HG03342 (cell line): Measurements from ENCODE around the gene CFAP299.
"Not testable (repeated sequence)": the region's sequence is repeated elsewhere in the genome, so short reads cannot be mapped to it uniquely, and the experiment has no call there.

Experiments
- ATAC-seq: cut with Tn5 transposase; IDR thresholded peaks from one replicate; pipeline ENCODE4 v1.9.1; 2021; ENCODE audit warnings: mild to moderate bottlenecking, moderate library complexity; ENCODE audit not compliant: unreplicated experiment

The CFAP299 gene

GRCh38 chr4:80586716-80587115 is 251.2 kb downstream of the CFAP299 start:
- no peak for ATAC-seq

DNA sequence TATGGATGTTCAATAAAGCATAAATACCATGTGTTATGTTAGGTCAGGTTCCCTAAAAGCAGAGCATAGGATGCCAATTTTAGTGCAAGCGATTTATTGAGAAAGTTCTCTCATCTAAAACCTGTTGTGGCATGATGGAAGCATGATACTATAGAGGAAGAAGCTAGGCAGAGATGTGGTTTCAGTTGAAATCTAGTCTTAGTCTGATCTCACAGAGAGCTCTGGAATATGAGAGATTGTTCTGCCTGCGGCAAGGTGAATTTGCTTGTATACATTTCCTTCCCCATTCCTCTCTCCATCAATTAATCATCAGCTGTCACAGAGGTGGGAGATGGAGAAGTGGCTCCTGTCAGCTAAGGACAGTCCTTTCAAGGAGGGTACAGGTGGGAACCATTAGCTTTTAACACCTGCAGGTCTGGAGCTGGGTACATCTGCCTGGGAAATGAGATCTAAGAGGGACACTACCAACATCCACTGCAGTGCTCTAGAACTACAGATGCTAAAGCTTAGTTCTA is 252.4 kb downstream of the CFAP299 start:
- ATAC-seq: no peak

- ATAC-seq: peak; percentile 88
Observed at GRCh38 chr4:80592950-80593349, 257.4 kb downstream of the CFAP299 start.

DNA sequence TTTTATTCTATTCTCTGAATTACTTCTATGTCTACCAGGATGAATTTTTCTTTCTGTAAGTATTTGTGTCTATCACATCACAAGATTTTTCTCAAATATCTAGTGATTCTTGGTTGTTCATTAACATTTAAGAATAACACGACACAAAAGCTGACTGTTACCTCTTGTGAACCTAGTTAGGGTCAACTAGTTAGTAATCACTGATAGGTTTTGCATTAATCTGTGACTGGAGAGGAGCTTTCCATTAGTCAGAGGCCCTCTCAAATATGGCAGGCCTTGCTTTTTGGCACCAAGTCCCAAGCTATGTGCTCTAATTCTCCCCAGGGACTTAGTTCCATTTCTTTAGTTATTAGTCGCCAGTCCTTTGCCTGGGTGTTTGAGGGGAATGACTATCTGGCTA is 259.2 kb downstream of the CFAP299 start:
- ATAC-seq: no peak

- no peak for ATAC-seq
Observed at GRCh38 chr4:80608281-80608980, 272.9 kb downstream of the CFAP299 start.

GRCh38 chr4:80610199-80610598 is 274.7 kb downstream of the CFAP299 start:
- no peak for ATAC-seq

DNA sequence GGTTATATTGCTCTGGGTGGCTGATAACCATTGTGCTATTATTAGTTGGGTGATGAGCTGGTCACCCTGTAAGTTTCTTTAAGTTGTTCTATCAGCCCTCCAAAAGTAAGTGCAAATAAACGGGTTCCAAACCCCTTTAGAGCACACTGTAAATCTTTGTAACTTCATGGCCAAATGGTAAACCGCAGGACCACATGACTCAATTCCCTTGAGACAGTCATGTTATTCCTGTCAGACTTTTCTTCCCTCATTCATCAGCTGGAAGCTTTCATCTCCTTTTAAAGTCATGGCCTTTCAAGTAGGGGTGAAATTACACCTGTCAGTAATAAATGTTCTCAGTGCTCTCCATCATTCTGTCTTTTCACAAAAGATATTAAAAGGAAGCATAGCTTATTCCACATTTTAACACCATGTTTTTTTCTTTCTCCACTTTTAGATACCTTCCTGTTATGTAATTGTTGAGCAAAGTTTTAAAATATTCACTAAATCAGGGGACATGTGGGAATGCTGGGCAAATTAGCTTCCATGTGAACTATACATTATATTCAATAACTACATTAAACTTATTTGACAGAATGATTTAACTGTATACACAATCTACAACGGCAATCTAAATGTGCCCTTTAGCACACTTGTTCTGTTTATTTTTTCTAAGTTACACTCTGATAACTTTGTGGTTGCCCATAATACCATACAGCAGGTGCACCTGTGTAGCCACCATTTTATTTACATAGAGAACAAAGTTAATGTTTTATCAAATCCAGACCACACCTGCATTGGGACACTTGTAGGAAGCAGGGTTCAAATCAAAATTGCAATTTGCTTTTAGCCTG is 275.5 kb downstream of the CFAP299 start:
- ATAC-seq: peak; percentile 85

DNA sequence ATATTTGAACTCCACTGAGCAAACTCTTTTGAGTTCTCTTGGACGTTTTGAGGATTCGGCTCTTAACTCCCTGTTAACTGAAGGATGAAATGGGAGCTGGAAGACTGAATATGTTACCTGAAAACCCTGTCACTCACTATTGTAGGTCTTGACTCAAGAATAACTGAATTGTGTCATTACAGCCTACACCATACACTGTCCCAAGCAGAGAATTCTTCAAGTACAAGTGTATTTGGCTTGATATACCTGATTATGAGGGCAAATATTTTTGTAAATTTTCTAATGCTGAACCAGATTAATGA is 276.1 kb downstream of the CFAP299 start:
- peak; percentile 13 for ATAC-seq

DNA sequence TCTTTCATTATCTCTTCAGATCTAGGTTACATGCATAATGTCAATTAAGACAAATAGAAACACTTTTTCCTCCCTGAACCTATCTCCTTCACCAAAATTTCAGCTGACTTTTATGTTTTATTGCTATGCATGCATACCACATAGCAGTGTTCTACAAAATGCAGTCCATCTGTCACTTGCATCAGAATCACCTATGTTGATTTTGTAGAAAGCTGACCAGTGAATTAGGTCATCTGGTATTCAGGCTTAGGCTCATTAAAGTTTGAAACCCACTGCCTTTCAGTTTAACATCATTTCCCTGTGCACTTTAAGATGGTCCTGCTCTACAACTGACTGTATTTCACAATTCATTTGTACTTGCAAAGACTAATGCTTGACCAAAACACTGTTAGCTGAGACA is 277.9 kb downstream of the CFAP299 start:
- ATAC-seq: no peak

GRCh38 chr4:80614319-80614718 is 278.8 kb downstream of the CFAP299 start:
- ATAC-seq: no peak

GRCh38 chr4:80615099-80615498 is 279.6 kb downstream of the CFAP299 start:
- no peak for ATAC-seq

DNA sequence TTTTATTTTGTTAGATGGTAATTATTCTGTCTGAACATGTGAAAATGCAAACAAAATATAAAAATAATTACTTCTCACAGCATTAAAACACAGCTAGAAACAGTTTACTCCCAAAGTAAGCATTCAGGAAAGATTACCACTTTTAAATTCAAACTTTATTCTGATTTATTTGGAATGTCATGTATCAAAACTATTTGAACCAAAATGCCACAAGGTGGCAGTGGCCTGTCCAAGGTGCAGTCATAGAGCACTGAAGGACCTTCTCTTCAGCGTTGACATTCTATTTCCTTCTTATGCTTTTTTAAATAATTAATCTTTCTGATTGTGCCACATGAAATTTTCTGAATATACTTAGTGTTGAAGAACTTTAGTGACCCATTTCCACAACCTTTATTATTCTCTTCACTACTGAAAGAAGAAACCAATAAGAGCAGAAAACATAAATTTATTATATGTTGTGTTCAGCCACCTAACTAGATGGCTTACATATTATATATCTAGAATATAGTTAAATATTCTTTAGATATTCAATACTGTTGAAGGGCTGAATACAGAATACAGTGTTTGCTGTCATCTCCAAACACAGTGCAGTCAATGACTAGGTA is 283.6 kb downstream of the CFAP299 start:
- ATAC-seq: no peak

DNA sequence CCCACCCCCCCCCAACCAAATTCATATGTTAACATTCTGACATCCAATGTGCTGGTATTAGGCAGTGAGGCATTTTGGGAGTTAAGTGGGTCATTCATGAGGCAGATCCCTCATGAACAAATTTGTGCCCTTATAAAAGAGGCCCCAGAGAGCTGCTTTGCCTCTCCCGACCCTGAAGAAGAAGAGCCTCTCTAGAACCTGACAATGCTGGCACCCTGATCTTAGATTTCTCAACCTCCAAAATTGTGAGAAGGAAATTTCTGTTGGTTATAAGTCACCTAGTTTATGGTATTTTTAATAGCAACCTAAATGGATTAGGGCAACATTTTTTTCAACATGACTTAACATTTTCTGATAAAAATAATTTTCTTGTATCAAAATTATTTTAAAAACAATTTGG is 296.3 kb downstream of the CFAP299 start:
- ATAC-seq: no peak

DNA sequence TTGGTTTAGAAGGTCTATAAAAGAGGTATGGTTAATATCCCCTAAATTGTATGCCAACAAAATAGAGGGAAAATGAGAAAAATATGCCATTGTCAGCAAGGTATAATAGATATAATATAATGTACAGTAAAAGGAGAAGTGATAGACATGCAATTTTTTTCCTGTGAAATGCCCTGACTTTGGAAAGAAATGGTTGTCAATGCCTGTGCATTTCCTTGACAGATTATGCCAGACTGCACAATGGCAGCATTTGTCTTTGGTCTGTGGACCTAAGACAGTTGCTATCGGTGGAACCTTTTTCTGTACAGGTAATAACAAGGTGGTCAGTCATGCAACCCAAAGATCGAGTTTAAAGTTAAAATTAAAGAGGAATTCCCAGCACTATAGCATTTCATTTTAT is 301.7 kb downstream of the CFAP299 start:
- ATAC-seq: no peak

- no peak for ATAC-seq
Observed at GRCh38 chr4:80646061-80646460, 310.5 kb downstream of the CFAP299 start.

- ATAC-seq: no peak
Observed at GRCh38 chr4:80655662-80656061, 320.1 kb downstream of the CFAP299 start.

DNA sequence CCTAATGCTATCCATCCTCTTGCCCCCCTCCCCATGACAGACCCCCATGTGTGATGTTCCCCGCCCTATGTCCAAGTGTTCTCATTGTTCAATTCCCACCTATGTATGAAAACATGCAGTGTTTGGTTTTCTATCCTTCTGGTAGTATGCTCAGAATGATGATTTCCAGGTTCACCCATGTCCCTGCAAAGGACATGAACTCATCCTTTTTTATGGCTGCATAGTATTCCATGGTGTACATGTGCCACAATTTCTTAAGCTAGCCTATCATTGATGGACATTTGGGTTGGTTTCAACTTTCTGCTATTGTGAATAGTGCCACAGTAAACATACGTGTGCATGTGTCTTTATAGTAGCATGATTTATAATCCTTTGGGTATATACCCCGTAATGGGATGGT is 334.6 kb downstream of the CFAP299 start:
- not testable (repeated sequence) for ATAC-seq

DNA sequence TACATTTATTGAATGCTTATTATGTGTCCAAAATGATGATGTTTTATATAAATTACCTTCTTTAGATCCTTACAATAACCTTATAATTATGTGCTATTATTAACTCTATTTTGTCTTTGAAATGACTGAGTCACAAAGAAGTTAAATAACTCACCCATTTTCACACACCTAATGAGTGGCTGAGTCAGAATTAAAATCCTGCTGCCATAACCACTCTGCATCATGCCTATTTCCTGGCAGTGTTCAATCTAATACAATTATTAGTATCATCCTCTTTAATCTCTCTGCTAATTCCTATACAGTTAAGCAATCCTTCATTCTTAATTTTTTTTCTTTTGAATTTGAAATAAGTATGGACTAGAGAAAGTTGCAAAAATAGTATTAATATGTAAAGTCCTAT is 342.9 kb downstream of the CFAP299 start:
- ATAC-seq: no peak

GRCh38 chr4:80680934-80681333 is 345.4 kb downstream of the CFAP299 start:
- no peak for ATAC-seq

- ATAC-seq: no peak
Observed at GRCh38 chr4:80685214-80685613, 349.7 kb downstream of the CFAP299 start.

- ATAC-seq: not testable (repeated sequence)
Observed at GRCh38 chr4:80687736-80688135, 352.2 kb downstream of the CFAP299 start.

DNA sequence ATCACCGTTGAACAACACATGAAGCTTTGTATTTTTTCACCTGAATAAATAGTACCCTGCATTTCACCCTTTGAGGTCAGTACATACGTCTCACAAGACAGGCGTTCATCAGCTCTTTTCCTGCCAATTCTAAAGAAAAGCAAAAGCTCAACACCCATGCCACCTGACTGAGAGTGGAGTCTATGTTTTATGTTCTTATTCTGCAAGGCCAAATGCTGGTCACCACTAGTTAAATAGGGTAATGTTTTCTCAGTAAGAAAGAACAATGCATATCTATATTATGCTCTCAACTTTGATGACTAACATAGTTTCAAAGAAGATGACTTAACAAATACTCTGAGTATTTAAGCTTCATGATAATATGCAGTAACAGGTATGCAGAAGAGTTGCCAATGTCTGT is 358.6 kb downstream of the CFAP299 start:
- no peak for ATAC-seq
